ENCODE measurements around the gene RFESD. TPM values are rescaled to one million over a fixed set of nuclear protein-coding genes. Genes with fewer than 3 reads are reported as not detected.

The RFESD gene
- total and polyA plus RNA-seq, 2 donors (not counting 1 experiment from before 2014, with no cell fraction given): 1.5 to 1.9 TPM

DNA sequence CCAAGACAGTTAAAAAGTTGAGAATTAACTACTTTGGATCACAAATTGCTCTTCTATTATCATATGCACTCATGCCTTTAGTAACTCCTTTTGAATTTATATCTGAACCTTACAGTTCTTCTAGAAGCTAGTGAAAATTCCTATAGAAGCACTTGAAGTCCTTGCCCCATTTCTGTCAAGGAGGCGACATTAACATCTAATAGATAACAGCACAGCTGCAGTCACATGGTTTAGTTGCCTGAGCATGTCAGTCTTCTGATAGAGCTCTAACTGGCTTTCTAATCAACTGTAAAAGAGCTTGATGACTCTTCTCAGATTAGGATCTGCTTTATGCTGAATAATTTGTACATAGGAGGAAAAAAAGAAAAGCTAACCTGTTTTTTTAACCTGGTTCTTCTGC lies 9.0 kb downstream of the RFESD start:
- ChIA-PET CTCF (interaction anchor here (0.9 to 1.6 kb wide), 4 partner anchors 9 to 191 kb away, joined by 3 to 9 read pairs (median 4); no protein-coding TSS in a partner anchor), POLR2A (no interaction called here)
- Mint-ChIP-seq H3K4me1 (no peaks in the 10 kb centered on the region), H3K9me3 (ENCODE audit: insufficient read depth) (no peaks in the 10 kb centered on the region), H3K27ac (no peak overlapping the region), H3K4me3 (no peak overlapping the region), H3K27me3 (no peaks in the 10 kb centered on the region)
- ATAC-seq (ENCODE audit: low read depth) (no peak), DNase-seq (no peak)
- intact Hi-C loops (cut with micrococcal nuclease): no loop called here
- Histone ChIP-seq H3K4me3 (ENCODE audit: control extremely low read depth in 1 of 5, extremely low read depth in 1 of 5, insufficient read depth in 1 of 5, low read depth in 2 of 5, low read length in 4 of 5) (no peak overlapping the region), H3K27me3 (replicated peaks in 1 of 4; ENCODE audit: control extremely low read depth in 1 of 4, control insufficient read depth in 3 of 4, insufficient read depth in 4 of 4, low read length in 3 of 4) (no peaks in the 10 kb centered on the region), H3K27ac (ENCODE audit: low read length in 2 of 2) (no peak overlapping the region), H2AFZ (ENCODE audit: insufficient read depth, low read depth, low read length, poor library complexity, severe bottlenecking) (no peak overlapping the region), H3K9ac (ENCODE audit: low read length) (no peak overlapping the region), H4K20me1 (ENCODE audit: control insufficient read depth, insufficient read depth, low read length, poor library complexity, severe bottlenecking) (no peaks in the 10 kb centered on the region), H3K4me1 (ENCODE audit: control insufficient read depth in 2 of 2, insufficient read depth in 2 of 2, low read length in 2 of 2) (no peaks in the 10 kb centered on the region), H3K4me2 (replicated peaks; ENCODE audit: low read depth, low read length, poor library complexity, severe bottlenecking) (no peak overlapping the region), H3K9me3 (ENCODE audit: control extremely low read depth in 1 of 3, control insufficient read depth in 2 of 3, insufficient read depth in 1 of 3, low read length in 2 of 3) (no peaks in the 10 kb centered on the region), H3K79me2 (ENCODE audit: control insufficient read depth, insufficient read depth, low read length) (no peaks in the 10 kb centered on the region), H3K36me3 (replicated peaks in 1 of 2; ENCODE audit: control extremely low read depth in 1 of 2, control insufficient read depth in 1 of 2, extremely low read depth in 1 of 2, insufficient read depth in 2 of 2, low read length in 1 of 2) (peaks cover 0 to 8% of the 10 kb centered on the region in 2 experiments)
- no peak for TF ChIP-seq EZH2 (IDR thresholded peaks at IDR 0.05; ENCODE audit: borderline replicate concordance, insufficient read depth, low read depth, low read length, poor library complexity, severe bottlenecking)
- TF ChIP-seq, protein P1, sequence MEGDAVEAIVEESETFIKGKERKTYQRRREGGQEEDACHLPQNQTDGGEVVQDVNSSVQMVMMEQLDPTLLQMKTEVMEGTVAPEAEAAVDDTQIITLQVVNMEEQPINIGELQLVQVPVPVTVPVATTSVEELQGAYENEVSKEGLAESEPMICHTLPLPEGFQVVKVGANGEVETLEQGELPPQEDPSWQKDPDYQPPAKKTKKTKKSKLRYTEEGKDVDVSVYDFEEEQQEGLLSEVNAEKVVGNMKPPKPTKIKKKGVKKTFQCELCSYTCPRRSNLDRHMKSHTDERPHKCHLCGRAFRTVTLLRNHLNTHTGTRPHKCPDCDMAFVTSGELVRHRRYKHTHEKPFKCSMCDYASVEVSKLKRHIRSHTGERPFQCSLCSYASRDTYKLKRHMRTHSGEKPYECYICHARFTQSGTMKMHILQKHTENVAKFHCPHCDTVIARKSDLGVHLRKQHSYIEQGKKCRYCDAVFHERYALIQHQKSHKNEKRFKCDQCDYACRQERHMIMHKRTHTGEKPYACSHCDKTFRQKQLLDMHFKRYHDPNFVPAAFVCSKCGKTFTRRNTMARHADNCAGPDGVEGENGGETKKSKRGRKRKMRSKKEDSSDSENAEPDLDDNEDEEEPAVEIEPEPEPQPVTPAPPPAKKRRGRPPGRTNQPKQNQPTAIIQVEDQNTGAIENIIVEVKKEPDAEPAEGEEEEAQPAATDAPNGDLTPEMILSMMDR (IDR thresholded peaks at IDR 0.05): no peak
- 80% methylated on average over 1 of the region's 1 CpG for WGBS (ENCODE audit: insufficient coverage)

DNA sequence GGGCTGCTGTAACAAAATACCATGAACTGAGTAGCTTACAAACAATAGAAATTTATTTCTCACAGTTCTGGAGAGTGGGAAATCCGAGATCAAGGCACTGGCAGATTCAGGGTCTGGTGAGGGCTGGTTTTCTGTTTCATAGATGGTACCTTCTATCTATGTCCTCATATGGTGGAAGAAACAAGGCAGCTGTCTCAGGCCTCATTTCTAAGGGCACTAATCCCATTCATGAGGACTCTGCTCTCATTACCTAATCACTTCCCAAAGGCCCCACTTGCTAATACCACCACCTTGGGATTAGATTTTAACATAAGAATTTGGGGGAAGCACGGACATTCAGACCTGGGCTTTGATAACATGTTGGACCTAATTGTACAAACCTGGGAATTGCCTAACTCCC lies 13.5 kb downstream of the RFESD start:
- no peak overlapping the region for H3K27ac Mint-ChIP-seq
- POLR2A ChIA-PET: no interaction called here
- DNase-seq: no peak
- CTCF ChIA-PET: interaction anchor here (1.9 to 7.3 kb wide), 2 partner anchors 13 to 188 kb away, joined by 5 to 105 read pairs; partner anchors contain the start of gene RFESD
- Histone ChIP-seq H3K4me3 (ENCODE audit: control extremely low read depth in 1 of 5, extremely low read depth in 1 of 5, insufficient read depth in 1 of 5, low read depth in 2 of 5, low read length in 4 of 5) (no peak overlapping the region), H3K27me3 (replicated peaks in 1 of 4; ENCODE audit: control extremely low read depth in 1 of 4, control insufficient read depth in 3 of 4, insufficient read depth in 4 of 4, low read length in 3 of 4) (no peaks in the 10 kb centered on the region), H3K36me3 (replicated peaks in 1 of 2; ENCODE audit: control extremely low read depth in 1 of 2, control insufficient read depth in 1 of 2, extremely low read depth in 1 of 2, insufficient read depth in 2 of 2, low read length in 1 of 2) (no peaks in the 10 kb centered on the region), H3K9ac (ENCODE audit: low read length) (no peak overlapping the region), H3K79me2 (ENCODE audit: control insufficient read depth, insufficient read depth, low read length) (no peaks in the 10 kb centered on the region), H2AFZ (ENCODE audit: insufficient read depth, low read depth, low read length, poor library complexity, severe bottlenecking) (no peak overlapping the region), H3K4me2 (replicated peaks; ENCODE audit: low read depth, low read length, poor library complexity, severe bottlenecking) (no peak overlapping the region), H3K4me1 (ENCODE audit: control insufficient read depth in 2 of 2, insufficient read depth in 2 of 2, low read length in 2 of 2) (no peaks in the 10 kb centered on the region), H4K20me1 (ENCODE audit: control insufficient read depth, insufficient read depth, low read length, poor library complexity, severe bottlenecking) (no peaks in the 10 kb centered on the region), H3K27ac (ENCODE audit: low read length in 2 of 2) (no peak overlapping the region), H3K9me3 (ENCODE audit: control extremely low read depth in 1 of 3, control insufficient read depth in 2 of 3, insufficient read depth in 1 of 3, low read length in 2 of 3) (no peaks in the 10 kb centered on the region)
- ATAC-seq (ENCODE audit: low read depth): no peak
- no peak overlapping the region for H3K4me3 Mint-ChIP-seq
- TF ChIP-seq, protein P1 (IDR thresholded peaks at IDR 0.05): no peak
- TF ChIP-seq EZH2 (IDR thresholded peaks at IDR 0.05; ENCODE audit: borderline replicate concordance, insufficient read depth, low read depth, low read length, poor library complexity, severe bottlenecking): no peak
- H3K9me3 Mint-ChIP-seq (ENCODE audit: insufficient read depth): no peaks in the 10 kb centered on the region
- intact Hi-C loops (cut with micrococcal nuclease): loop anchor here (5.0 kb wide), 1 partner anchor 677 kb away; no protein-coding TSS in a partner anchor
- no CpG with 5 or more reads among the region's 2 CpGs for WGBS (ENCODE audit: insufficient coverage)
- H3K4me1 Mint-ChIP-seq: no peaks in the 10 kb centered on the region
- H3K27me3 Mint-ChIP-seq: no peaks in the 10 kb centered on the region
